Urinary bladder (tissue), 4 donors: Measurements from ENCODE around the gene KCNG1. TPM values are rescaled to one million over a fixed set of nuclear protein-coding genes. Genes with fewer than 3 reads are reported as not detected.
A peak's percentile ranks its signal among the peaks of the same experiment; 100 is the strongest.

Experiments
- DNase-seq: peaks from one replicate; pipeline ENCODE4 v3.0.0-alpha.2; 2015; ENCODE audit errors: extremely low spot score
- H3K27ac ChIP-seq: one replicate; pipeline ENCODE4 v1.5.1; 2013; ENCODE audit warnings: low read depth, mild to moderate bottlenecking, moderate library complexity
- H3K36me3 ChIP-seq: one replicate; pipeline ENCODE4 v1.6.1; 2013; ENCODE audit warnings: mild to moderate bottlenecking, moderate library complexity; ENCODE audit not compliant: insufficient read depth
- H3K4me1 ChIP-seq: one replicate; pipeline ENCODE4 v1.6.1; 2013; ENCODE audit warnings: mild to moderate bottlenecking, moderate library complexity; ENCODE audit not compliant: insufficient read depth
- H3K4me3 ChIP-seq: one replicate; pipeline ENCODE4 v1.5.1; 2013; ENCODE audit warnings: low read depth, low read length
- WGBS: extraction: QIAGEN DNeasy Blood & Tissue Kit; methylation state at CpG from one replicate; pipeline ENCODE4 v1.1.7; 2013; 5-methylcytosine and 5-hydroxymethylcytosine counted together
- polyA plus RNA-seq: library from polyadenylated mRNA; stranded (reverse); fragments of 200-250 nt; gene quantifications from one replicate; pipeline ENCODE4 v1.2.3, GENCODE V29; 2013
- total RNA-seq: library from RNA; depleted of rRNA; stranded (reverse); fragments of >200 nt; gene quantifications from one replicate; pipeline ENCODE4 v1.2.3, GENCODE V29; 2014
- donor health status: healthy with polysubstance abuse.
- donor health status: healthy.

KCNG1 gene
- total and polyA plus RNA-seq, 2 donors: 5.6 to 8.3 TPM

DNA sequence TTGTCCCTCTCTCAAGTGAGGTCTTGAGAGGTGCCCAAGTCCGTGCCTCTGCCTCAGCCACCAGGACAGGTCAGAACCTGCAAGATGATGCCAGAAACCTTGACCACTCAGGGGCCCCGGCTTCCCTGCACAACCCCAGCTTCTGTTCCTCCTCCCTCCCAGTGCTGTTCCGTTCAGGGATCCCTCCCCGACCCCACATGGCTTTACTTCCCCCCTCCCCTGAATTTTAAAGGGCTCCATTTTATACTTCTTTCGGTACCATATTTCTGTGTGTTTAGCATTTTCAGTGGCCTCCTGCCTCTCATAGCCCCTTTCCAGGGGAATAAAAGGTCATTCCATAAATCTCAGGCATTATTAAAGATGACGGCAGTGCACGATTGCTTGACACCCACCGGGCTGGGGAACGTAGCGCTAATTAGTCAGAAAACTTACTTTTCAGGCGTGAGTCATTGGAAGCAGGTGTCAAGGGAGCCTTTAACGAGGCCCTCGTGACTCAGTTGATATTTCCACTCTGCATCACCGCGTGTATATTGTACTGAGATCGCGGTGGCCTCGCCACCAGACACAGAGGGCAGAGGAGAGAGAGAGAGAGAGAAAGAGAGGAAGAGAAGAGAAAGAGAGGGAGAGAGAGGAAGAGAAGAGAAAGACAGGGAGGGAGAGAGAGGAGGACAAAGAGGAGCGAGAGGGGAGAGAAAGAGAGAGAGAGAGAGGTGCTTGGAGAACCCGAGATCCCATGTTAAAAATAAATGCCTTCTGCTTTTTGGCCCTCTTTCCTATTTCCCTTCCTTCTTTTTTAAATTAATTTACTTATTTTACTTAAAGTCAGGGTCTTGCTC is 21.3 kb downstream of the KCNG1 start:
- H3K27ac ChIP-seq: no peak overlapping the region
- H3K4me3 ChIP-seq: no peak overlapping the region
- no peak for DNase-seq
- no peaks in the 10 kb centered on the region for H3K4me1 ChIP-seq
- 80% methylated on average over 20 of the region's 20 CpGs for WGBS
- no peaks in the 10 kb centered on the region for H3K36me3 ChIP-seq

- Histone ChIP-seq H3K36me3 (no peaks in the 10 kb centered on the region), H3K4me3 (no peak overlapping the region), H3K4me1 (no peaks in the 10 kb centered on the region), H3K27ac (no peak overlapping the region)
- DNase-seq: no peak
- WGBS: 92% methylated on average over 4 of the region's 4 CpGs
Measured at GRCh38 chr20:50999355-50999754, 23.6 kb downstream of the KCNG1 start.

DNA sequence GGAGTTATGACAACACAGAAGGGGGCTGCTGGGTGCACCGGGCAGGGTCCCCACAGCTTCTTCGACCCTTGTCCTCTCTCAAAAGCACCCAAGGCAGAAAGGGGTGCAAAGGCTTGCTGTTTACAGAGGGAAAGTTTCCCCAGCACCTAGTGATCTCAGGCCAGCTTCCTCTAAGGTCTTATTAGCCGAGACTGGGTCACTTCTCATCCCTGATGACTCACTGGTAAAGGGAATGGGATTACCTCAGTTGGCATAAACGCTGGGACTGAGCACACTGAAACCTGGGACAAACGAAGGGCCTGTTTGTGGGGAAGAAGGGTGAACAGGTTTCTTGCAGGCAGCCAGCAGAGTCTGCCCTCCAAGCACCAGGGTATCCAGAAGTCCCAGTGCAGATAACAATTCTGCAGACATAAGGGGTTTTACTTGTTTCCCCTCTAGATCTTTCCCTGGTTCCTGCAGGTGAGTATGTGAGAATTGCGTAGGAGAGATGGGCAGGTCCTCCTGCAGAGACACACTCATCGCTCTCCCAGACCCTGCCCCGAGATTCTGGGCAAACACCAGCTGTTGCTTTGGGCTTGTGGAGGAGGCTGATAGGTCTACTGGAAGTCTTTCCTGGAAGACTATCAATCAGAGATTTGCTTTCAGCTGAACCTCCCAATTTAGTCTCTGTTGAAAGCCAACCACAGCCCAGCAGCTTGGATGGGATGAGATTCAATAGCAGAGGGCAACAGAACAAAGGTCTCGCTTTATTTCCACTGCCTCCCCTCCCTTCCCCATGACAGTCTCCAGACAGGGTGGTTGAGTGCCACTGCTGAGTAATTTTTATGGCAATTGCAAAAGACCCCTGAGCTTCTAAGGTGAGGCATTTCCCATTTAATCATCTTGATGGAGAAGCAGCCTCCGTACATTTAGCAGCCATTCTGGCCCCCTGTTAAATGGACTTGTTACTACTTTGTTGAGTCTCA is 25.7 kb downstream of the KCNG1 start:
- DNase-seq: no peak

DNA sequence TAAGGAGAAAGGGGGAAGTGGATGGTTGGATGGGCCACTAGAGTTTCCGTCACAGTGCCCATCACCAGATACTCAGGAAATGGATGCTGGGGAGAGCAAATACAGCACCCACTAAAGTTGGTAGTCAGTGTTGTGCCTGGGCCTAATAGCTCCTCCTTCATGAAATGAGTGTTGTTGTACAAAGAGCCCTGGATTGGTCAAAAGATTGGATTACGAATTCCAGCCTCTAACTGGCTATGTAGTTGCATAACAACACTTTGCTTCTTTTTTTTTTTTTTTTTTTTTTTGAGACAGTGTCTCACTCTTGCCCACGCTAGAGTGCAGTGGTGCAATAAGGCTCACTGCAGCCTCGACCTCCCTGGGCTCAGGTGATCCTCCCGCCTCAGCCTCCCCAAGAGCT is 27.4 kb downstream of the KCNG1 start:
- DNase-seq: no peak
- Histone ChIP-seq H3K4me3 (no peak overlapping the region), H3K4me1 (no peaks in the 10 kb centered on the region), H3K36me3 (no peaks in the 10 kb centered on the region), H3K27ac (no peak overlapping the region)
- 86% methylated on average over 5 of the region's 5 CpGs for whole genome bisulfite sequencing

More for the DNA sequence above, 25.7 kb downstream of the KCNG1 start:
- no peak overlapping the region for H3K27ac ChIP-seq
- no peak overlapping the region for H3K4me3 ChIP-seq
- WGBS: 54% methylated on average over 10 of the region's 10 CpGs
- H3K4me1 ChIP-seq: no peaks in the 10 kb centered on the region
- H3K36me3 ChIP-seq: no peaks in the 10 kb centered on the region

DNA sequence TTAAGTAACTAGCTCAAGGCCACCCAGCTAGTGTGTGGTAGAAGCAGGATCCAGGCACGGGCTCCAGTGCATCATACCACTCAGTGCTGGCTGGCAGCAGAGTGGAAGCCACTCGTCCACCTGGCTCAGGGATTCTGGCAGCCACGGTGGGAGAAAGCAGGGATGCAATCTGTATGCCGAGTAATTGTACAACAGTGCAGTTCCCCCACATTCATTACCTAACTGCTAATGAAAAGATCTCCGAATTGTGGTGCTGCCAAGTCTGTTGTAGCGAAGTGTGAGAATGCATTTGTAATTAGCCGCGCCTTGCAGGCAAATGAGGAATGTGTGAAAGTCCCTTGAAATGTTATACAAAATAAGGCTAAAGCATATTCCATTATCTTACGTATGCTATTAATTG is 29.0 kb downstream of the KCNG1 start:
- no peak for DNase-seq
- WGBS: 82% methylated on average over 9 of the region's 9 CpGs
- Histone ChIP-seq H3K4me3 (no peak overlapping the region), H3K36me3 (no peaks in the 10 kb centered on the region), H3K27ac (no peak overlapping the region), H3K4me1 (no peaks in the 10 kb centered on the region)

DNA sequence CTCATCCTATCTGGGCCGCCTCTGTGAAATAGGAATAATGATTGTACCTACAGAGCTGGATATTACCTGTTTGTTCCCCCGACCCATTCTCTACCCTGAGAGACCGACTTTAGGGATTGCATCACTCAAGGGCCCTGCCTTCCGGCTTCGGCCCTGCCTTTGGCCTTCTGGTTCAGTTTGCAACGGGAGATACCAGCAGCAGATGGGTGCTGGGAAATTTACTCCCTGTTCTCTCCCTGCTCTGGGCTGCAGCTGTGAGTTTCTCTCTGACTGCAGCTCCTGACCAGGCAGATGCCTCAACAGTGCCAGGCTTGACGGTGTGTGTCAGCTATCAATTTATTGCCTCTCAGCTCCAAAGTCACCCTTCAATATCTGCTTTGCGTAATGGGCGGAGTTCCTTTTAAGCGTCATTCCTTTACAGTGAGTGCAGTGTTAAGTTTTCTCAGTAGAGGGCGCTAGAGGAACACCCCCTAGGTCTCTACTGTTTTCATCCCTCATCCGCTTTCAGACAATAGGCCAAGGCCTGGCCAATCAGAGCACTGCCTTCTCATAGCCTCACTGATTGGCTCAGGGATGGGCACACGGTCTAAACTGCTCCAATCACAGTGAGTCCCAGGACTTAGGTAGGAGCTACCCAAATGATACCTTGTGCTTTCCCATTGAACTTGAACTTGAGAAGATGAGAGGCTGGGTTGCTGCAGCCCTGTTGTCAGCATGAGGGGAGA is 30.0 kb downstream of the KCNG1 start:
- 44% methylated on average over 13 of the region's 13 CpGs for WGBS
- no peaks in the 10 kb centered on the region for H3K4me1 ChIP-seq
- DNase-seq: no peak
- no peak overlapping the region for H3K4me3 ChIP-seq
- H3K36me3 ChIP-seq: no peaks in the 10 kb centered on the region
- no peak overlapping the region for H3K27ac ChIP-seq

DNA sequence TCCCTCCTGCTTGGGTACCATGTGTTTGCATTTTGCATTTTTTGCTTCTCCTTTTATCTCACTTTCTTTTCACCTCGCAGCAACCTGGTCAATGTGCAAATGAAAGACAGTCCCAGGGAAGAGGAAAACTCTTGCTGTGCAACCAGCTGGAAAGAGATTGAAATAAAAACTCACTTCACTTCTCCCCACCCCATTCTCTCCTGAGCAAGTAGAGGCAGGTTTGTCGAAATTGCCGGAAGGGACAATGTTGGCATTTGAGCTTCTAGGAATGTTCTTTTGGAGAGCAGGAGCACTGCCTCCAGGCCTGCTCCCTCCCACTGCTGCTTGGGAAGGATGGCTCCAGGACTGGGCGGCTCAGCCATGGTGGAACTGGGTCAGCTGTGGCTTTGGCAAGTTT is 30.6 kb downstream of the KCNG1 start:
- no peak for DNase-seq
- H3K36me3 ChIP-seq: no peaks in the 10 kb centered on the region
- H3K4me3 ChIP-seq: no peak overlapping the region
- no peaks in the 10 kb centered on the region for H3K4me1 ChIP-seq
- WGBS: 48% methylated on average over 4 of the region's 4 CpGs
- H3K27ac ChIP-seq: no peak overlapping the region

GRCh38 chr20:50991076-50991475 is 31.8 kb downstream of the KCNG1 start:
- H3K27ac ChIP-seq: no peak overlapping the region
- no peaks in the 10 kb centered on the region for H3K4me1 ChIP-seq
- DNase-seq: no peak
- no peak overlapping the region for H3K4me3 ChIP-seq
- 88% methylated on average over 3 of the region's 3 CpGs for WGBS
- no peaks in the 10 kb centered on the region for H3K36me3 ChIP-seq

GRCh38 chr20:50987493-50988210 is 35.3 kb downstream of the KCNG1 start:
- Histone ChIP-seq H3K4me1 (no peaks in the 10 kb centered on the region), H3K4me3 (no peak overlapping the region), H3K27ac (no peak overlapping the region), H3K36me3 (no peaks in the 10 kb centered on the region)
- WGBS: 9% methylated on average over 13 of the region's 13 CpGs
- peak; percentile 86 for DNase-seq

GRCh38 chr20:50983321-50983720 is 39.6 kb downstream of the KCNG1 start:
- no peaks in the 10 kb centered on the region for H3K4me1 ChIP-seq
- H3K4me3 ChIP-seq: no peak overlapping the region
- no peak for DNase-seq
- 59% methylated on average over 2 of the region's 2 CpGs for WGBS
- H3K27ac ChIP-seq: no peak overlapping the region
- H3K36me3 ChIP-seq: no peaks in the 10 kb centered on the region

DNA sequence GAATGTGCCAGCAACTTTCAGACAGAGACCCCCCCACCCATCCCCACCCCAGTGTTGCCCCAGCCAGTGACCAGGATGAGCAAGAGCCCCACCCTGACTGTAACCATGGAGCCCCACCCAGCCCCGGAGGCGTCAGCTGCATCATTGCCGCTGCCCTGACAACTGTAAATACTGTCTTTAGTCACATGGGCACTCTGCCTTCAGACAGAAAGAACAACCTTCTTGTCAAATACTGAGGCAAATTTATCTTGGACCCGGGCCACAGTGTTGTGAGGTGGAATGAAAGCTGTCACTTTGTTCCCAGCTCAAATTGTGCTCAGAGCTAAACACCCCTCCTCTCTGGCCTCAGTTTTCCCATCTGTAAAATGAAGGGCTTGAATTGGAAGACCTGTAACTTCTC is 40.5 kb downstream of the KCNG1 start:
- H3K4me1 ChIP-seq: no peaks in the 10 kb centered on the region
- H3K27ac ChIP-seq: no peak overlapping the region
- no peak for DNase-seq
- H3K36me3 ChIP-seq: no peaks in the 10 kb centered on the region
- H3K4me3 ChIP-seq: no peak overlapping the region
- 25% methylated on average over 4 of the region's 4 CpGs for WGBS

DNA sequence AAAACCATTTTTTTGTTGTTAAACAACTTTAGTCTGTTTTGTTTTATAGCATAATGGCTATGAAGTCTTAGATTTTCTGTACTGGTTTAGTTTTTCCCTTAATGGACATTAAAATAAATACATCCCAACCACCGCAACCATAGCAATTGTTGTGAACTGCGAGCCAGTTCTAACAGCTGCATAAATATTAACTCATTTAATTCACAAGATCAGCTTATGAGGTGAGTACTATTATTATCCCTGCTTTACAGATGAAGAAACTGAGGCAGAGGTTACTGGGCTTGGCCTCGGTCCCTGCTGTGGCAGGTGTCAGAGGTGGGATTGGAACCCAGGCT is 41.2 kb downstream of the KCNG1 start:
- Histone ChIP-seq H3K4me1 (no peaks in the 10 kb centered on the region), H3K27ac (no peak overlapping the region), H3K4me3 (no peak overlapping the region), H3K36me3 (no peaks in the 10 kb centered on the region)
- DNase-seq: no peak
- 86% methylated on average over 3 of the region's 3 CpGs for WGBS
